Cardiac ventricle fibroblast (primary cell): ENCODE data around the gene FGFBP3. TPM values are rescaled to one million over a fixed set of nuclear protein-coding genes. Genes with fewer than 3 reads are reported as not detected.

Experiments used
- total RNA-seq: library from RNA; depleted of rRNA; stranded (reverse); fragments of >200 nt; gene quantifications from 2 replicates; pipeline ENCODE4 v1.2.3, GENCODE V29; 2015

Gene FGFBP3
- 0.05 TPM in 1 of 2 replicates, not detected in the other for total RNA-seq

GRCh38 chr10:91909117-91909677, at the start of gene FGFBP3:
TSS of gene FGFBP3 (minus strand) at chr10:91909486. CDS start at chr10:91908969, 517 bp downstream.

GRCh38 chr10:91923371-91924211, 14.3 kb upstream of the FGFBP3 start, which contains the start of gene BTAF1:
TSS of gene BTAF1 (plus strand) at chr10:91923770. CDS start at chr10:91924077, 307 bp downstream.

Other genes starting within 250 kb of the FGFBP3 start
- gene TNKS2, start 111.1 kb downstream of the FGFBP3 start, total RNA-seq, result 29.0 and 34.4 TPM in 2 replicates
- gene BTAF1, start 14.3 kb upstream of the FGFBP3 start, total RNA-seq, result 14.7 and 16.9 TPM in 2 replicates